ENCODE results near the gene LCE5A. TPM values are rescaled to one million over a fixed set of nuclear protein-coding genes. Genes with fewer than 3 reads are reported as not detected.
A peak's percentile ranks its signal among the peaks of the same experiment; 100 is the strongest.

LCE5A gene
- total RNA-seq, 1 experiment from 2014 or later = not detected

GRCh38 chr1:152513081-152513480, 2.5 kb downstream of the LCE5A start:
- BruUV-seq (replicated peaks) = no TSS peak
- Mint-ChIP-seq H3K27ac (ENCODE audit: unreplicated experiment) (no peak overlapping the region), H3K4me1 (ENCODE audit: low read depth, unreplicated experiment) (no peaks in the 10 kb centered on the region), H3K27me3 (ENCODE audit: unreplicated experiment) (peaks cover 87% of the 10 kb centered on the region), H3K36me3 (ENCODE audit: insufficient read depth, unreplicated experiment) (no peaks in the 10 kb centered on the region), H3K4me3 (ENCODE audit: low read depth, unreplicated experiment) (no peak overlapping the region), H3K9me3 (ENCODE audit: low read depth, unreplicated experiment) (no peaks in the 10 kb centered on the region)
- intact Hi-C loops (cut with micrococcal nuclease; ENCODE audit: unreplicated experiment) = no loop called here
- no peak for TF ChIP-seq CTCF (IDR thresholded peaks at IDR 0.05; ENCODE audit: unreplicated experiment)
- CTCF ChIA-PET = no interaction called here
- no peak for DNase-seq

- BruUV-seq (replicated peaks) = no TSS peak
- CTCF ChIA-PET = interaction anchor here (0.8 to 1.6 kb wide), 2 partner anchors 15 to 19 kb away, joined by 3 to 4 read pairs; no protein-coding TSS in a partner anchor
- Mint-ChIP-seq H3K4me3 (ENCODE audit: low read depth, unreplicated experiment) (peak overlapping the region; percentile 56), H3K9me3 (ENCODE audit: low read depth, unreplicated experiment) (no peaks in the 10 kb centered on the region), H3K4me1 (ENCODE audit: low read depth, unreplicated experiment) (no peaks in the 10 kb centered on the region), H3K27ac (ENCODE audit: unreplicated experiment) (no peak overlapping the region), H3K27me3 (ENCODE audit: unreplicated experiment) (peaks cover 80% of the 10 kb centered on the region), H3K36me3 (ENCODE audit: insufficient read depth, unreplicated experiment) (no peaks in the 10 kb centered on the region)
- DNase-seq = no peak
- TF ChIP-seq CTCF (IDR thresholded peaks at IDR 0.05; ENCODE audit: unreplicated experiment) = no peak
- intact Hi-C loops (cut with micrococcal nuclease; ENCODE audit: unreplicated experiment) = no loop called here
These were observed 4.3 kb downstream of the LCE5A start for GRCh38 chr1:152514715-152515433.

GRCh38 chr1:152515434-152515783, 4.8 kb downstream of the LCE5A start:
- Mint-ChIP-seq H3K36me3 (ENCODE audit: insufficient read depth, unreplicated experiment) (no peaks in the 10 kb centered on the region), H3K27me3 (ENCODE audit: unreplicated experiment) (peaks cover 74% of the 10 kb centered on the region), H3K4me1 (ENCODE audit: low read depth, unreplicated experiment) (no peaks in the 10 kb centered on the region), H3K4me3 (ENCODE audit: low read depth, unreplicated experiment) (peak overlapping the region; percentile 56), H3K27ac (ENCODE audit: unreplicated experiment) (no peak overlapping the region), H3K9me3 (ENCODE audit: low read depth, unreplicated experiment) (no peaks in the 10 kb centered on the region)
- no peak for TF ChIP-seq CTCF (IDR thresholded peaks at IDR 0.05; ENCODE audit: unreplicated experiment)
- CTCF ChIA-PET = interaction anchor here (0.8 to 1.6 kb wide), 2 partner anchors 15 to 19 kb away, joined by 3 to 4 read pairs; no protein-coding TSS in a partner anchor
- intact Hi-C loops (cut with micrococcal nuclease; ENCODE audit: unreplicated experiment) = no loop called here
- DNase-seq = peak; percentile 13
- no TSS peak for BruUV-seq (replicated peaks)

GRCh38 chr1:152516082-152516481, 5.5 kb downstream of the LCE5A start:
- CTCF ChIA-PET = interaction anchor here (1.6 kb wide), 1 partner anchor 18 kb away, joined by 4 read pairs; no protein-coding TSS in a partner anchor
- H3K9me3 Mint-ChIP-seq (ENCODE audit: low read depth, unreplicated experiment) = no peaks in the 10 kb centered on the region
- no peaks in the 10 kb centered on the region for H3K36me3 Mint-ChIP-seq (ENCODE audit: insufficient read depth, unreplicated experiment)
- intact Hi-C loops (cut with micrococcal nuclease; ENCODE audit: unreplicated experiment) = no loop called here
- H3K4me3 Mint-ChIP-seq (ENCODE audit: low read depth, unreplicated experiment) = no peak overlapping the region
- DNase-seq = no peak
- BruUV-seq (replicated peaks) = no TSS peak
- peaks cover 68% of the 10 kb centered on the region for H3K27me3 Mint-ChIP-seq (ENCODE audit: unreplicated experiment)
- no peak for TF ChIP-seq CTCF (IDR thresholded peaks at IDR 0.05; ENCODE audit: unreplicated experiment)
- no peaks in the 10 kb centered on the region for H3K4me1 Mint-ChIP-seq (ENCODE audit: low read depth, unreplicated experiment)
- no peak overlapping the region for H3K27ac Mint-ChIP-seq (ENCODE audit: unreplicated experiment)

Measured in Calu3 (cell line).